GM12878 (cell line): Measurements from ENCODE around the gene UTS2.

Source experiments
- BHLHE40 ChIP-seq, 2 experiments: fragments of 450-650 bp in 1 of 2; IDR thresholded peaks; 2 replicates each; pipeline ENCODE4 v1.6.1; 2011 to 2017; ENCODE audit warnings: low read depth in 2 of 2, borderline replicate concordance in 1 of 2, improper control_type of control experiment in 1 of 2, low read length in 1 of 2, mild to moderate bottlenecking in 1 of 2
- CHD4 ChIP-seq: fragments of 200-600 bp; sonication (generic); IDR thresholded peaks from 2 replicates; pipeline ENCODE4 v1.6.1; 2016; ENCODE audit warnings: mild to moderate bottlenecking
- CTCF ChIP-seq, 3 experiments: IDR thresholded peaks in 2 of 3; conservative IDR thresholded peaks in 1 of 3; 2 replicates each; pipeline ENCODE4 v1.5.1; 2011; ENCODE audit warnings: low read depth in 3 of 3, low read length in 3 of 3, mild to moderate bottlenecking in 3 of 3, control low read depth in 2 of 3, moderate library complexity in 2 of 3, inconsistent platforms in 1 of 3, mixed read lengths in 1 of 3; ENCODE audit not compliant: control insufficient read depth in 2 of 3, insufficient read depth in 1 of 3; ENCODE audit errors: extremely low read depth in 1 of 3
- EZH2 ChIP-seq: IDR thresholded peaks from 2 replicates; pipeline ENCODE4 v1.6.1; 2012; ENCODE audit warnings: low read depth, mild to moderate bottlenecking, control low read depth, inconsistent platforms, low read length, borderline replicate concordance; ENCODE audit not compliant: control insufficient read depth
- FOXM1 ChIP-seq: IDR thresholded peaks from 2 replicates; pipeline ENCODE4 v1.6.1; 2012; ENCODE audit warnings: low read depth, mild to moderate bottlenecking, inconsistent platforms, low read length, moderate library complexity
- IKZF1 ChIP-seq: fragments of 450-650 bp; conservative IDR thresholded peaks from 2 replicates; pipeline ENCODE4 v1.6.1; 2017; ENCODE audit warnings: antibody characterized with exemption, mild to moderate bottlenecking
- IRF4 ChIP-seq: IDR thresholded peaks from 2 replicates; pipeline ENCODE4 v1.6.1; 2011; ENCODE audit warnings: low read depth, low read length
- MAX ChIP-seq: IDR thresholded peaks from 2 replicates; pipeline ENCODE4 v1.6.1; 2012; ENCODE audit warnings: low read depth, low read length, improper control_type of control experiment
- MEF2A ChIP-seq: IDR thresholded peaks from 2 replicates; pipeline ENCODE4 v1.6.1; 2011; ENCODE audit warnings: low read depth, mild to moderate bottlenecking, low read length, moderate library complexity; ENCODE audit not compliant: insufficient read depth
- NR2C2 ChIP-seq: IDR thresholded peaks from 2 replicates; pipeline ENCODE4 v1.6.1; 2011; ENCODE audit warnings: borderline replicate concordance, low read depth; ENCODE audit not compliant: control insufficient read depth, insufficient read length
- POLR2AphosphoS5 ChIP-seq: IDR thresholded peaks from 2 replicates; pipeline ENCODE4 v1.6.1; 2011; ENCODE audit warnings: mild to moderate bottlenecking, low read length, inconsistent platforms
- RFX5 ChIP-seq: IDR thresholded peaks from 2 replicates; pipeline ENCODE4 v1.6.1; 2011; ENCODE audit warnings: low read depth, low read length, improper control_type of control experiment
- SMAD1 ChIP-seq: fragments of 450-650 bp; IDR thresholded peaks from 2 replicates; pipeline ENCODE4 v1.6.1; 2018; ENCODE audit warnings: mild to moderate bottlenecking, low read depth; ENCODE audit not compliant: partially characterized antibody
- ZNF274 ChIP-seq: IDR thresholded peaks from one replicate; pipeline ENCODE4 v1.8.0; 2011; ENCODE audit not compliant: insufficient read length, insufficient read depth

DNA sequence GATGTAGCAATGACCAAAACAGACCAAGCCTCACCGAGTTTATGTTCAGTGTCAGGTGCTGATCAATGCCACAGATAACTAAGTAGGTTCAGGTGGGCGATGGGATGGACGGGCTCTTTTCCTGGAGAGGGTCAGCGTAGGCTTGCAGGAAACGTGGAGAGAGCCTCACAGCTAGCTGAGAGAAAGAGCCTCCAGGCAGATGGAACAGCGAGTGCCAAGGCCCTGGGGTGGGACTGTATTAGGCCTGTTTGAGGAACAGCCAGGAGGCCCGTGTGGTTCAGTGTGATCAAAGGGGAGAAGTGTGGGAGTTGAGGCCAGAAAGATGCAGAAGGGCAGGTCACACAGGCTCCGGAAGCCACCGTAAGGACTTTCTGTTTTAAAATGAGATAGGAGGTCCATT is 7.3 kb upstream of the UTS2 start:
- TF ChIP-seq POLR2AphosphoS5 (no peak), MEF2A (no peak), EZH2 (no peak), MAX (no peak), CTCF (IDR thresholded peaks at IDR 0.05 in 2 of 3, conservative IDR thresholded peaks at IDR 0.05 in 1 of 3; ENCODE audit: control insufficient read depth in 2 of 3, extremely low read depth in 1 of 3, insufficient read depth in 1 of 3, low read depth in 3 of 3, low read length in 3 of 3) (no peak), SMAD1 (no peak), IRF4 (no peak), ZNF274 (no peak), NR2C2 (no peak), CHD4 (no peak), RFX5 (no peak), IKZF1 (no peak), BHLHE40 (IDR thresholded peaks at IDR 0.05; ENCODE audit: borderline replicate concordance in 1 of 2, low read depth in 2 of 2, low read length in 1 of 2) (no peak), FOXM1 (no peak)
